GM10266 (cell line): ENCODE data around the gene DIAPH2.

Source experiments
- DNase-seq: peaks from one replicate; pipeline ENCODE4 v3.0.0; 2012; ENCODE audit errors: extremely low spot score
- TF ChIP-seq, protein P1 (sequence below): IDR thresholded peaks from 2 replicates; pipeline ENCODE4 v1.5.1; 2012; ENCODE audit warnings: mild to moderate bottlenecking, low read depth; ENCODE audit not compliant: control insufficient read depth, insufficient read depth; ENCODE audit errors: missing control alignments

DIAPH2 gene

DNA sequence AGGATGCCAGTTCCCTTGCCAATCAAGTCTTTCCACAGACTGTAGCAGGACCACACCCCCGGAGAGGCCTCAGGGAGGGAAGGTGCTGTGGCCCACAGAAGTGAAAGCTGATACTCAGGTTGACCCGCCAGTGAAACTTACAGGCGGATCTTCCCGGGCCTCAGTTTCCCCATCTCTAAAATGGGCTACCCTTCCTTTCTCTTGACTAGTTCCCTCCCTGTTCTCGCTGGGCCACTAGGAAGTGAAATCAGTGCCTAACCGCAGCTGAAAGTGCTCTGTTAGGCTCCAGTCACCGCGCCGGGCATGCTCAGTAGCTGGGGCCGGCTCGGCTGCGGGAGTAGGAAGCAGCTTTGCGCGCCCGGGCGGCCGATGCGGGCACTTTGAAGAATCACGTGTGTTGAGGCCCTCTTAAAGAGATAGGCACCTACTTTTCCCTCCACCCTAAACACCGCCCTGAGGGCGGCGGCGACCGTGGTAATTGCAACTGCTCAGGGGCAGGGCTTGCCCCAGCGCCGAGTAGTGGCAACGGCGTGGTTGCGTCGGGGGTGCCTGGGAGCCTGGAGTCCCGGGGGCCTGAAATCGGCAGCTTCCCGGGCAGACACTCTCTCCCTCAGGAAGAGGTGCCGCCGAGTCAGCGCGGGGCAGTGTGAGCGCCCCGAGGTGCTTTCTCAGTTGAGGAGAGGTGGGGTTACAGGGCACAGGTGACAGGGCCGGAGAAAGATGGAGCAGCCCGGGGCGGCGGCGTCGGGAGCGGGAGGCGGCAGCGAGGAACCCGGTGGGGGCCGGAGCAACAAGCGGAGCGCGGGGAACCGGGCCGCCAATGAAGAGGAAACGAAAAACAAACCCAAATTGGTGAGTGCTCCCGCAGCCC, at the start of gene DIAPH2:
DIAPH2 (plus strand) TSS at position 504 of the 871 bp plus-strand sequence.
- TF ChIP-seq, protein P1, sequence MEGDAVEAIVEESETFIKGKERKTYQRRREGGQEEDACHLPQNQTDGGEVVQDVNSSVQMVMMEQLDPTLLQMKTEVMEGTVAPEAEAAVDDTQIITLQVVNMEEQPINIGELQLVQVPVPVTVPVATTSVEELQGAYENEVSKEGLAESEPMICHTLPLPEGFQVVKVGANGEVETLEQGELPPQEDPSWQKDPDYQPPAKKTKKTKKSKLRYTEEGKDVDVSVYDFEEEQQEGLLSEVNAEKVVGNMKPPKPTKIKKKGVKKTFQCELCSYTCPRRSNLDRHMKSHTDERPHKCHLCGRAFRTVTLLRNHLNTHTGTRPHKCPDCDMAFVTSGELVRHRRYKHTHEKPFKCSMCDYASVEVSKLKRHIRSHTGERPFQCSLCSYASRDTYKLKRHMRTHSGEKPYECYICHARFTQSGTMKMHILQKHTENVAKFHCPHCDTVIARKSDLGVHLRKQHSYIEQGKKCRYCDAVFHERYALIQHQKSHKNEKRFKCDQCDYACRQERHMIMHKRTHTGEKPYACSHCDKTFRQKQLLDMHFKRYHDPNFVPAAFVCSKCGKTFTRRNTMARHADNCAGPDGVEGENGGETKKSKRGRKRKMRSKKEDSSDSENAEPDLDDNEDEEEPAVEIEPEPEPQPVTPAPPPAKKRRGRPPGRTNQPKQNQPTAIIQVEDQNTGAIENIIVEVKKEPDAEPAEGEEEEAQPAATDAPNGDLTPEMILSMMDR = no peak
- DNase-seq = peak; percentile 36

DNA sequence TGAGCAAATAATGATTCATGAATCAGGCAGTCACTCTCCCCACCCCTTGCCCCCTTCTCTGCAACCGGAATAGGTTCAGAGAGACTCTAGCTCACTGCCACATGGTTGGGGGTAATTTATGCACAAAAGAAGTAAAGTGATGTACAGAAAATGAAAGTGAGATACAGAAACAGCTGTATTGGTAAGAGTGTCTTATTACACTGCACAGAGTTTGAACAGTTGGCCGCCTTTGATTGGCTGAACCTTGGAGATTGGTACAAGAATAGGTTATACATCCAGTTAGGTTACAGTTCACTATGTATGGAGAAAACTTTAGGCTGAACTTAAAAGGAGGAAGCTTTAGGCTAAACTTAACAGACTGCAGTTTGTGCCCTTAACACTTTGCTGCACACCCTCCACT, 34.6 kb upstream of the DIAPH2 start:
- DNase-seq = no peak
- TF ChIP-seq, protein P1 = no peak

DNA sequence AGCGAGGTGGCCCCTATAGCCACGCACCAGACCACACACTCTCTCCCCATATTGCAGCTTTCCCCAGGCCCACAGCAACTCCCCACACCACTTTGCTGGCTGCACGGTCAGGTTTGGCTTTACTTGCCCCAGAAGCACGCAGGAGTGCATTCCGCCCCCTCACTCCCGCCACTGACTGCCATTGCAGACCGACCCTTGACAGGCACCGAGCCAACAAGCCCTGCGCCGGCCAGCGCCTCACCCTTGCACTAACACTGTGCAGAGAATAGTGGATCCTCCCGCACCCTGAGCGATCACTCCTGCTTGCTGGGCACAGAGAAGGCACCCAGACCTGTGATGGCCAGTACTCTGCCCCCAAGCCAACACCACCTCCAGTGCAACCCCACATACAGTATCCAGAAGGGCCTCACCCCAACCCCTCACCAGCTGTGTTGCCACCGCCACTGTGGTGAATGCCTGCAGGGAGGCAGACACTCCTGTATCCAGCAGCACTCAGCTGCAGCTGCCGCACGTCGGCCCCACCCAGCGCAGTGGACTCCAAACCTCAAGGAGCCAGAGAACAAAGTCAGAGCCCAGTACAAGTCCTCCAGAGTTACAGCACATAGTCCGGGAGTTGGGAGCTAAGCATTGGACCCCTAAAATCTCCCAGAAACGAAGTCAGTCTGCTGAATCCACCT, 28.6 kb upstream of the DIAPH2 start:
- TF ChIP-seq, protein P1 = no peak
- DNase-seq = no peak

DNA sequence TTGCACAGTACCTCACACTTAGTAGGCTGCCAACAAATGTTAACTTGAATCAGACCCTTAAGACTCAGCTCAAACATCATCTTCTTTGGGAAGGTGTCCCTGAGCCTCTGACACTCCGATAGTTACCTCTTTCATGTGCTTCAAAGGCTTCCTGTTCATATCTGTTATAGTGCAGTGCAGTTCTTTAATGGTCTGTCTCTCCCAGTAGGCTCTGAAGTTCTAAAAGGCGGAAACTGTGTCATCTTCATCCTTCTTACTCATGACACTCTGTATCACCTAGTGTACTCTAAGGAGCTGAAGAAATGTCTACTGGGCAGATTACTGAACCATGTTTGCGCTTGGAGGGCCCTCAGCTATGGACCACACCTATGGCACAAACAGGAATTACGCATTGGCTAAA, 2.1 kb upstream of the DIAPH2 start:
- DNase-seq = no peak
- TF ChIP-seq, protein P1 = no peak

DNA sequence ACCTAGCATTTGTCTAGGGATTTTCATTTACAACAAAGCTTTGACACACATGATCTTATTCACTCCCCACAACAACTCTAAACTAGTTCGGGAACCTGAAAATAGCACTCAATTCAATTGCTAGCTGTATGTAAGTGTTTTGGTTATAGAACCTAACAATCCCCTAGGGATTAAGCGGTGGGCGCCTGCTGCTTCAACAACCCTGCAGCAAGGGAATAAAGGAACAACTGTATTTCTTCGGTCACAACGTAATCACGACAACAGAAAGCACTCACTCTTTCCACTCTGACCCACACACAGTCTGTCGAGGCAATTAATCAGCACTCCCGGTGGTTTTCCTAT, 674 bp upstream of the DIAPH2 start:
- DNase-seq = no peak
- TF ChIP-seq, protein P1 = no peak

DNA sequence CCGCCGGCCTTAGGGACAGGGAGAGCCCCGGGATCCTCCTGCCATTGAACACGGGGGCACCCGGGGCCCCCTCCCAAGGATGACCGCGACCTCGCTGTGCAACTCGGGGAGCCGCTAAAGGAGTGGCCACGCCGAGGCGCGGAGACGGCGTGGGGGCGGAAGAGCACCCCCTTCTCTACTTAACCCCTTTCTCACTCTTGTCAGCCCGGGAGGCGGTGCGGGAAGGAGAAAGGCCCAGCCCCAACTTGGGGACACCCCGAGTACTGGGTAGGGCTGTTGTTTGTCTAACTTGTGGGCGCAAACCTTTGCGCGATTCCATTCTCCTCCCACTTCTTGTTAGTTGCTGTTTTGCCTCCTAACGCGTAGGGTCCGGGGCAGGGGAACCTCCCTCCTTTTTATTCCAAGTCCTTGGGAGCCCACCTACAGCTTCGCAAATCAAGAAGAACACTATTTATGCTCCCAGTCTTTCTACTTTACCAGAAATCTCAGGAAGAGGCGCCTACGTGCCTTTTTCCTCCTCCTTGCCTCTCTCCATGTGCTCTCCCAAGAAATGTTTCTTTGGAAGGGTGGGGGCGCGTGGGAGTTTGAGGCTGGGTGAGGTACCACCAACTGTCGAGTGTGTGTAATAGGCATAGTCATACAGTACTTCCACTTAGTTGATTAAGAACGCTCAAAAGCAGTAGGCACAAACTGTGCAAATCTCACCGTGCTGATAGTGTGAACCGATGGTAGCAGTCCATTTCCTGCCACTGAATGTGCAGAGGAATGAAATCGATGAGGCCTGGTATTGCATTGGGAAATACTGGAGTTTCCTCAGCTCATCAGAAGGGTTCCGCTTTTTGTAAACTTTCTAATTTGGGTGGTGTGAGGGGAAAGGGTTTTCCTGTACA, 813 bp downstream of the DIAPH2 start:
- TF ChIP-seq, protein P1 = no peak
- DNase-seq = peak; percentile 9
